Measurements from ENCODE around the gene ADAMTS7. TPM values are rescaled to one million over a fixed set of nuclear protein-coding genes. Genes with fewer than 3 reads are reported as not detected.
"Not testable (repeated sequence)": the region's sequence is repeated elsewhere in the genome, so short reads cannot be mapped to it uniquely, and the experiment has no call there.

The ADAMTS7 gene
- total RNA-seq, 1 donor from 2014 or later: 0.39 TPM

DNA sequence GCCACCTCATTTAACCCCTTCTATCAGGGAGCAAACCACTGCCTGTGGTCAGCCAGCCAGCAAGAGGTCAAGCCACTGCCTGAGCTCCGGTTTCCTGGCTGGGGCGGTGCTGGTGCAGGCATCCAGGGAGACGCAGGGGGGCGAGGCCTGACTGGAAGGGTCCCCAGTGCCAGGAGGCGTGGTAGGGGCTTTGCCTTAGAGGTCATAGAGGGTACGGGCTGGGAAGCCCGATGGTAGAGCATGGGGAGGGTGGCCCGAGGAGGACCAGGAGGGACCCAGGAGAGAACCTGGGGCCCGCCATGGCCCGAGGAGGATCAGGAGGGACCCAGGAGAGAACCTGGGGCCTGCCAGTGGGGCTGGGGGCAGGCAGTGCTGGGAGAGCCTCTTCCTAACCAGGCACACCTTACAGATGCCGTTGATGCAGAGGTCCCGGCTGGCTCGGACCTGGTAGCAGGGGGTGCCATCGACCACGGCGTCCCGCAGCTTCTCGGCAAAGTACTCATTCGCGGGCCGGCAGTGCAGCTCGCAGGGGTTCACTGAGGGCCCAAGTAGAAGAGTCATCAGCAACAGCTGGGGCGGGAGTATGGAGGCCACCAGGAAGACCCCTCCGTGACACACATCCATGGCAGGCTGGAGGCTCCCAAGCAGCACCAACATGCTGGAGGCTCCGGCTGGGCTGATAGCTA lies 37.4 kb downstream of the ADAMTS7 start:
- H3K36me3 Mint-ChIP-seq (ENCODE audit: low read depth); H3K4me3 Mint-ChIP-seq; H3K9me3 Mint-ChIP-seq; H3K27ac Mint-ChIP-seq; H3K4me1 Mint-ChIP-seq (ENCODE audit: low read depth); DNase-seq (ENCODE audit: low spot score); H3K27me3 Mint-ChIP-seq (ENCODE audit: insufficient read depth); intact Hi-C loops (cut with micrococcal nuclease): not testable (repeated sequence)

DNA sequence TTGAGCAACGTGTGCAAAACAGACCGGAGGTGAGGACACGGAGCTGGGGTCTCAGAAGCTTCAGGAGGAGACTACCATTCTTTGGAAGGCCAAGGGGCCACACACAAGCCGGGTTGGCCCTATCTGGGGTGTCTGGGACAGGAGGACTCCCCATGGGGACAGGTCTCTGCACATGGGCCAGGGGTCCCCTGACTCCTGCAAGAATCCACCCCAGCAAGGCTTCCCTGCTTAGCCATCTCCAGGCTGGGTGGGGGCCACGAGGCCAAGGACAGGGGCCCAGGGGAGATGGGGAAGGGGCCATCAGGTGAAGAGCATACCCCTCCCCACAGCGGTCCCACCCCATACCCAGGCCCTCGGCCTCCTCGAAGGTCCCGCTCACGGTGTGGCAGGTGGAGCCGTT lies 38.5 kb downstream of the ADAMTS7 start:
- Mint-ChIP-seq H3K4me3 (no peak overlapping the region), H3K36me3 (ENCODE audit: low read depth) (no peaks in the 10 kb centered on the region), H3K4me1 (ENCODE audit: low read depth) (no peaks in the 10 kb centered on the region), H3K27me3 (ENCODE audit: insufficient read depth) (no peaks in the 10 kb centered on the region), H3K9me3 (no peaks in the 10 kb centered on the region), H3K27ac (no peak overlapping the region)
- DNase-seq (ENCODE audit: low spot score): no peak
- intact Hi-C loops (cut with micrococcal nuclease): no loop called here

DNA sequence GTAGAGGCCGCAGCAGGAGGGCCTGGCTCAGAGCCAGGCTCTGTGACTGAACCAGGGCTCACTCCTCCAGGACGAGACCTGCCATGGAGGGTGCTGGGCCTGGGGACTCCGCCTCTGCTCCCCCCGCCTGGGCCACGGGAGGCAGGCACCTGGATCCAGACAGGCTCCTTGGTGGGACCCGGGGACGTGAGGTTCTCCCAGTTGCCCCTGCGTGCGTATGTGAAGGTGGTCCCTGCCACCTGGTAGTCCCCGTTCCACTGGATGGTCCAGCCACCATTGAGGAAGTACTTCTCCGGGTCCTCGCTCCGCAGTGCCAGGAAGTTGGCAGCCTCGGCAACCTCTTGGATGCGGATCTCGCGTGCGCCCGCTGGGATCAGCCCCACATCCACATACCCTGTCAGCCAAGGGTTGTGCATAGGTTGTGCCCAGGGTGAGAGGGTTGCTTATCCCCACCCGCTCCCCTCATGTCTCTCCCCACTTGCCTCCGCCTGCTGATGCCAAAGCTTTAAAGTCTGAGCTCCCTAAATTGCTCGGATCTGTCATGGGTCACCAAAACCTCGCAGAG lies 39.7 kb downstream of the ADAMTS7 start:
- H3K9me3 Mint-ChIP-seq; DNase-seq (ENCODE audit: low spot score); H3K27me3 Mint-ChIP-seq (ENCODE audit: insufficient read depth); H3K4me3 Mint-ChIP-seq; H3K36me3 Mint-ChIP-seq (ENCODE audit: low read depth); H3K27ac Mint-ChIP-seq; intact Hi-C loops (cut with micrococcal nuclease); H3K4me1 Mint-ChIP-seq (ENCODE audit: low read depth): not testable (repeated sequence)

DNA sequence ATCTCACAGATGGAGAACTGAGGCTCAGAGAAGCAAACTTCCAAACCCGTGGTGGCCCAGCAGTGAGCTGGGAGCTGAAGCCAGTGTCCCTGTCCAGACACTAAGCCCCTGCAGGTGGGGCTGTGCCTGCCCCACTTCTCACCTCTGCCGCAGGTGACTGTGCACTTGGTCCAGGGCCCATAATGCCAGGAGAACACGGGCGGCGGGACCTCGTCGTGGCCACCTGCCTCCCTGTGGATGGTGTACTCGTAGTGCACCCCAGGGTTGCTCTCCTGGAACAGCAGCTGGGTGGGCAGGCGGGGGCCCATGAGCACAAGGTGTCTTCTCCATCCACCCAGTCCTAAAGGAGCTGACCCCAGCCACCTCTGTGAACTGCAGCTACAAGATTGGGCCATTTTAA lies 40.2 kb downstream of the ADAMTS7 start:
- H3K36me3 Mint-ChIP-seq (ENCODE audit: low read depth); DNase-seq (ENCODE audit: low spot score); intact Hi-C loops (cut with micrococcal nuclease); H3K27ac Mint-ChIP-seq; H3K4me3 Mint-ChIP-seq; H3K9me3 Mint-ChIP-seq; H3K4me1 Mint-ChIP-seq (ENCODE audit: low read depth); H3K27me3 Mint-ChIP-seq (ENCODE audit: insufficient read depth): not testable (repeated sequence)

DNA sequence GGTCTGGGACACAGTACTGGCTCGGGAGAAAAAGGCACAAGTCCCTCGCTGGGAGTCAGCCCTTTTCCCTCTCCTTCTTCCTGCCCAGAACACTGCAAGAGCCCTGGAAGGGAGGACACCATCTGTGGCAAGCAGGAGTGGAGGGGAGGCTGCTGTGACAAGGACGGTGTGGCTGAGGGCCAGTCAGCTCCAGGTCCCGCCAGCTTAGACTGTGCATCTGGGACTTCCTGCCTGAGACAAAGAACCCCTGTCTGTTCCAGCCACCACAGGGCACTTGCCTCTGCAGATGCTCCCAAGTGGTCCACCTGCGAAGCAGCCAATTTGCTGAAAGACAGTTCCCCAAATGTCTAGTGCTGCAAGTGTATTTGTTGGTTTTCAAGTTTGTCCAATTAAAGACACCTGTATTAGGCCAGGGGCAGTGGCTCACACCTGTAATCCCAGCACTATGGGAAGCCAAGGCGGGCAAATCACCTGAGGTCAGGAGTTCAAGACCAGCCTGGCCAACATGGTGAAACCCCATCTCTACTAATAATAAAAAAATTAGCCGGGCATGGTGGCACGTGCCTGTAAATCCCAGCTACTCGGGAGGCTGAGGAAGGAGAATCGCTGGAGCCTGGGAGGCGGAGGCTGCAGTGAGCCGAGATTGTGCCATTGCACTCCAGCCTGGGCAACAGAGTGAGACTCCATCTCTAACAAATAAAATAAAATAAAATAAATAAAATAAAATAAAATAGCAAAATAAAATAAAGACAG lies 41.6 kb downstream of the ADAMTS7 start:
- H3K4me1 Mint-ChIP-seq (ENCODE audit: low read depth); H3K36me3 Mint-ChIP-seq (ENCODE audit: low read depth); H3K9me3 Mint-ChIP-seq; H3K27me3 Mint-ChIP-seq (ENCODE audit: insufficient read depth); H3K27ac Mint-ChIP-seq; DNase-seq (ENCODE audit: low spot score); intact Hi-C loops (cut with micrococcal nuclease); H3K4me3 Mint-ChIP-seq: not testable (repeated sequence)

DNA sequence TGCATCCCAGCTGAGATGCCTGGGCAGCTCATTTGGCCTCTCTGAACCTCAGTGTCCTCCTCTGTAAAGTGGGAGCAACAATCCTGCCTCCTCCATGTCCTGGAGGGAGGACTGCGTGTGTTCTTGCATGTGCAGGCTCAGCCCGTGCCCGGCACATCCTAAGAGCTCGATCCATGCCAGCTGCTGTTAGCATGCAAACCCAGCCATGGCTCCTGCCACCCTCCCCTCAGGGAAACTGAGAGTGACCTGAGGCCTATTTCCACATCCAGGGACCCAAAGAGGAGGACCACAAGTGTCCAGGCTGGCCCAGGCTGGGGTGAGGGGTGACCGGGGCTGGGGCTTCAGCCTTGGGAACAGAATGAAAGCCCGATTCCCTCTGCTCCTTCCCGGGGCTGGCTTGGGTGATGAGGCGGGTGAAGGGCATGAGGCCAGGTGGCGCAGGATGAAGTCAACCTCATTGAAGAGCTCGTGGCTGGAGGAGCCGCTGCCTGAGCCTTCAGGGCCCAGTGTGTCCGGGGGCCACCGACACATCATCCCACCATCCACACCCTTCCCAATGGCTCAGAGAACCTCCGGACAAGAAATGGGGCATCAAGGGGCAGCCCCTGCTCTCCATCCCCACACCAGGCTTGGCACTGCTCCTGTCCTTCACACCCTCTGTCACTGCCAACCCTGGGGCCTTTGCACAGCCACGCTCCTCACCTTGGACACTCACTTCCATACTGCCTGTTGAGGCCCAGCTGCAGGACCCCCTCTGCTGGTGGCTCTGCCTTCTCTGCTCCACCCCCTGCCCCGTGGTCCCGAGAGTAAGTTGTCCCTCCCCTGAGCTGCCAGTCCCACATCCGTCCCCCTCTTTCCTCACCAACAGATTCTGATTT lies 42.5 kb downstream of the ADAMTS7 start:
- Mint-ChIP-seq H3K27ac (no peak overlapping the region), H3K36me3 (ENCODE audit: low read depth) (no peaks in the 10 kb centered on the region), H3K4me3 (no peak overlapping the region), H3K4me1 (ENCODE audit: low read depth) (no peaks in the 10 kb centered on the region), H3K9me3 (no peaks in the 10 kb centered on the region), H3K27me3 (ENCODE audit: insufficient read depth) (no peaks in the 10 kb centered on the region)
- intact Hi-C loops (cut with micrococcal nuclease): no loop called here
- no peak for DNase-seq (ENCODE audit: low spot score)

DNA sequence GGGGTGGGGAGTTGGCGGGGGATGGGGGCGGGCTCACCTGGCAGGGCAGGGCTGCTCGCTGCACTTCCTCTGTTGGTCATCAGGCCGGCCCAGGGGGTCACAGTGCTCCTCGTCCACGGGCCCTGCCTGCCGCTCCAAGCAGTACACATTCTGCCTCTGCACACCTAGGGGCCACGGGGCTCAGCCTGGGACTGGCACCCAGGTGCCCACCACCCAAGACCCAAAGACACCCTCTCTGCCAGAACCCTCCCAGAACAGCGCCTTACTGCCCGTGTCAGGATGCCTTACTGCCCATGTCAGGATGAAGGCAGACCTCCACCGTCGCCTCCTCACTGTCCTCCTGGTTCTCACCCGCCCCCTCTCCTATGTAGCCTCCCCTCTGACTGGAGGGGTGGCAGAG lies 43.2 kb downstream of the ADAMTS7 start:
- Mint-ChIP-seq H3K36me3 (ENCODE audit: low read depth) (no peaks in the 10 kb centered on the region), H3K27ac (no peak overlapping the region), H3K4me3 (no peak overlapping the region), H3K4me1 (ENCODE audit: low read depth) (no peaks in the 10 kb centered on the region), H3K9me3 (no peaks in the 10 kb centered on the region), H3K27me3 (ENCODE audit: insufficient read depth) (no peaks in the 10 kb centered on the region)
- no peak for DNase-seq (ENCODE audit: low spot score)
- intact Hi-C loops (cut with micrococcal nuclease): no loop called here

DNA sequence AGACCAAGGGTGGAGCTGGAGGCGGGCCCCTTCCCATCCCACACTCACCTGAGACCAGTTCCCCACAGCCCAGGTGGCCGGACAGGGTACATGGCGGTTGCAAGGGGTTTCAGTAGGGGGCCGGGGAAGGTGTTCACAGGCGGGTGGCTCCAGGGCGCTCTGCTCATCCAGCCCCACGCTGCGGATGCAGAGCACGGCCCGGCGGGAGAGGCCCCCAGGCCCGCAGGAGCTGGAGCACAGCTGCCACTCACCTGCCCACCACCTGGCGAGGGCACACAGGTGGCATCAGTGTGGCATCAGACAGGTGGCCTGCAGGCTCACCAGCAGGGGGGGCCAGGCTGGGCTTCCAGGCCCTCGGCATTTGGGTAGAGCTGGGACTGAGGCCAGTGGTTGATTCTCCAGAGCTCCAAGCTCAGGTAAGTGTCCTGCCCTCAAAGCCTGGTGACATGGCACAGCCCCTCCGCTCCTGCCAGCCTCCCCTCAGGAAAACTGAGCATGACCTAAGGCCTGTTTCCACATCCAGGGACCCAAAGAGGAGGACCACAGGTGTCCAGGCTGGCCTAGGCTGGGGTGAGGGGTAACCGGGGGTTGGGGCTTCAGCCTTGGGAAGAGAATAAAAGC lies 43.8 kb downstream of the ADAMTS7 start:
- H3K4me1 Mint-ChIP-seq (ENCODE audit: low read depth): no peaks in the 10 kb centered on the region
- no peak overlapping the region for H3K27ac Mint-ChIP-seq
- DNase-seq (ENCODE audit: low spot score): no peak
- H3K9me3 Mint-ChIP-seq: no peaks in the 10 kb centered on the region
- no peaks in the 10 kb centered on the region for H3K36me3 Mint-ChIP-seq (ENCODE audit: low read depth)
- intact Hi-C loops (cut with micrococcal nuclease): no loop called here
- H3K27me3 Mint-ChIP-seq (ENCODE audit: insufficient read depth): no peaks in the 10 kb centered on the region
- H3K4me3 Mint-ChIP-seq: no peak overlapping the region

DNA sequence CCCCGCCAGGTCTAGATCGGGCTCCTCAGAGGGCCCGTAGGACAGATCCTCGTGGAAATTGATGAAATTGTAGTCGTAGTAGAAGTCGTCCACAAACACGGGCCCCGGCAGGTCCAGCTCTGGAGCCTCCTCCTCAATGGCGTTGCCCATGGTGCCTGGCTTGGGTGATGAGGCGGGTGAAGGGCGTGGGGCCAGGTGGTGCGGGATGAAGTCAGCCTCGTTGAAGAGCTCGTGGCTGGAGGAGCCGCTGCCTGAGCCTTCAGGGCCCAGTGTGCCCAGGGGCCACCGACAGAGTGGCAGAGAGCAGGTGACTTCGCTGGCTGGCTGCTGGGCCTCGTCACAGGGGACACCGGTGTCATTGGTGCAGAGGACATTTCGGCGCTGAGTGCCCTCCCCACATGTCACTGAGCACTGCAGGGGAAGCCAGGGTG lies 44.6 kb downstream of the ADAMTS7 start:
- H3K4me3 Mint-ChIP-seq; DNase-seq (ENCODE audit: low spot score); H3K36me3 Mint-ChIP-seq (ENCODE audit: low read depth); H3K9me3 Mint-ChIP-seq; H3K4me1 Mint-ChIP-seq (ENCODE audit: low read depth); intact Hi-C loops (cut with micrococcal nuclease); H3K27ac Mint-ChIP-seq; H3K27me3 Mint-ChIP-seq (ENCODE audit: insufficient read depth): not testable (repeated sequence)

DNA sequence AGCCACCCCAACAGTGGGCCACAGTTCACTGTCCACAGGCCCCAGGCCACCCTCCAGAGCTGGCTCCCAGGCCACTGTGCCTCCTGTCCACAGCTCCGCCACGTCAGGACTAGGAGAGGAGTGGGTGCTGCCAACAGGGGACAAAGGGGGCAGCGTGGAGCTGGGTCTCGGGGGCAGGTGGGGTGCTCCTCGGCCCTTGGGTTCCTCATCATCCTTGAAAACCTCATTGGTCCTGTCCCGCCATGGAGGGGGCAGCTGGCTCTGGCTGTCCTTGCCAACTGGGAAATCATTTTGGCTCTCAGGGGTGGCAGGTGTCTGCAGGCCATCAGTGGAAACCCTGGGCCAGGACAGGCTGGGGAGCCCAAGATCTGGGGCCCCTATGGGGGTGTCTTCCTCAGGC lies 45.2 kb downstream of the ADAMTS7 start:
- Mint-ChIP-seq H3K4me3 (no peak overlapping the region), H3K9me3 (no peaks in the 10 kb centered on the region), H3K27me3 (ENCODE audit: insufficient read depth) (no peaks in the 10 kb centered on the region), H3K27ac (no peak overlapping the region), H3K36me3 (ENCODE audit: low read depth) (no peaks in the 10 kb centered on the region), H3K4me1 (ENCODE audit: low read depth) (peaks cover 5% of the 10 kb centered on the region)
- intact Hi-C loops (cut with micrococcal nuclease): no loop called here
- no peak for DNase-seq (ENCODE audit: low spot score)

DNA sequence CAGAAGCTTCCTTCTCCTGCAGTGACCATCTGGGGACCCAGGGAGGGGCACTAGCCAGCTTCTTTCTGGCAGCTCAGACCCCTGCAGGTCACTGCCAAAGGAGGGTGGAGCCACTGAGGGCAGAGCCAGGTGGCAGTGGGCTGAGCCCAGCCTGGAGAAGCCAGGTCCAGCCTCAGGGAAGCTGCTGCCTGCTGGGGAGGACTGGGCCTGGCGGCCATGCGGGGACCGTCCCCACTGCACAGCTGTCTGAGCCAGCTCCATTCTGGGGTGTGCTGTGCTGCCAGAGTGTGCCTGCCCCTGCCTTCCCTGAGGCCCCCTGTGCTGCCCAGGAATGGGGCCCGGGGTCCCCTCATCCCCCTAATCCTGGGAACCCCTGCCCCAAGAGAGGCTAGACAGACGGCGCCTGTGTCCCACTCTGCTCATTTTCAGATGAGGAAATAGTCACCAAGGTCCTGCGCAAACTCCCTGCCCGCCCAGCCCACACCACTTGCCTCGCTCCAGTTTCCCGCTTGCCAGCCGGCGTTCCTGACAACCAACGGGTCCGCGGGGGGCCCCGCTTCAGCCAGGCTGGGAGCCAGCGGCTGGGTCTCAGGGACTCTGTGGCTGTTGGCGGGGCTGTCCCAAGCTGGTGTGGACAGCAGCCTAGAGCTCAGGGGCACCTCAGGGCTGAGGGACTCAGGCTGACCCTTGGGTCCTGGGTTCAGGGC lies 46.0 kb downstream of the ADAMTS7 start:
- H3K4me3 Mint-ChIP-seq; intact Hi-C loops (cut with micrococcal nuclease); H3K36me3 Mint-ChIP-seq (ENCODE audit: low read depth); DNase-seq (ENCODE audit: low spot score); H3K9me3 Mint-ChIP-seq; H3K27me3 Mint-ChIP-seq (ENCODE audit: insufficient read depth); H3K27ac Mint-ChIP-seq: not testable (repeated sequence)
- H3K4me1 Mint-ChIP-seq (ENCODE audit: low read depth): peaks cover 11% of the 10 kb centered on the region

Measured in activated T-helper 1 cell treated with anti-CD3 and anti-CD28 coated beads, Interleukin-12 subunit alpha, Interleukin-12 subunit beta, Interleukin-2, Interleukin-4 antibody, amounts not matched to agents 30 ng/mL and 10 ng/mL and 1 ng/mL, durations not matched to agents 14 hours and 24 hours and 36 hours (primary cell).